ENCODE measurements around the gene AASDHPPT. TPM values are rescaled to one million over a fixed set of nuclear protein-coding genes. Genes with fewer than 3 reads are reported as not detected.

Gene AASDHPPT
- total and polyA plus RNA-seq, 8 donors: 3.5 to 60.1 (median 19.7) TPM

GRCh38 chr11:106092446-106092845 is 15.0 kb downstream of the AASDHPPT start:
- no peaks in the 10 kb centered on the region for H3K9me3 ChIP-seq
- TF ChIP-seq CTCF (IDR thresholded peaks at IDR 0.05): no peak
- no peak for TF ChIP-seq POLR2AphosphoS5 (IDR thresholded peaks at IDR 0.05)
- no peak for TF ChIP-seq POLR2A (IDR thresholded peaks at IDR 0.05)
- TF ChIP-seq EP300 (IDR thresholded peaks at IDR 0.05): no peak
- whole genome bisulfite sequencing, 5 donors: 88 to 98% (median 93%) methylated on average over 1 of the region's 1 CpG
- H3K36me3 ChIP-seq: peaks cover 35 to 70% (median 65%) of the 10 kb centered on the region in 4 donors
- H3K4me3 ChIP-seq: no peak overlapping the region
- no peak overlapping the region for H3K27ac ChIP-seq
- peaks cover 3 to 35% (median 19%) of the 10 kb centered on the region in 4 donors for H3K4me1 ChIP-seq
- no peak for DNase-seq
- intact Hi-C loops (cut with DNase I; ENCODE audit: low total_unique reads): no loop called here
- H3K27me3 ChIP-seq: no peaks in the 10 kb centered on the region

GRCh38 chr11:106098893-106099553 is 21.6 kb downstream of the AASDHPPT start:
- no peaks in the 10 kb centered on the region for H3K4me1 ChIP-seq
- intact Hi-C loops (cut with DNase I; ENCODE audit: low total_unique reads): no loop called here
- no peaks in the 10 kb centered on the region for H3K9me3 ChIP-seq
- WGBS, 5 donors: 76 to 89% (median 83%) methylated on average over 1 of the region's 1 CpG
- TF ChIP-seq POLR2AphosphoS5 (IDR thresholded peaks at IDR 0.05): no peak
- TF ChIP-seq CTCF (IDR thresholded peaks at IDR 0.05): no peak
- TF ChIP-seq EP300 (IDR thresholded peaks at IDR 0.05): no peak
- TF ChIP-seq POLR2A (IDR thresholded peaks at IDR 0.05): no peak
- peaks cover 29 to 50% (median 45%) of the 10 kb centered on the region in 4 donors for H3K36me3 ChIP-seq
- H3K27me3 ChIP-seq: no peaks in the 10 kb centered on the region
- no peak for DNase-seq
- H3K27ac ChIP-seq: no peak overlapping the region
- H3K4me3 ChIP-seq: no peak overlapping the region

- intact Hi-C loops (cut with DNase I; ENCODE audit: low total_unique reads): no loop called here
Observed at GRCh38 chr11:106101370-106101769, 23.9 kb downstream of the AASDHPPT start.

GRCh38 chr11:106101819-106102218 is 24.4 kb downstream of the AASDHPPT start:
- intact Hi-C loops (cut with DNase I; ENCODE audit: low total_unique reads): no loop called here
- Histone ChIP-seq H3K4me1 (no peaks in the 10 kb centered on the region), H3K9me3 (no peaks in the 10 kb centered on the region), H3K4me3 (no peak overlapping the region), H3K27ac (no peak overlapping the region), H3K27me3 (no peaks in the 10 kb centered on the region), H3K36me3 (peaks cover 11 to 22% (median 17%) of the 10 kb centered on the region in 4 donors)
- TF ChIP-seq POLR2AphosphoS5 (IDR thresholded peaks at IDR 0.05) (no peak), EP300 (IDR thresholded peaks at IDR 0.05) (no peak), CTCF (IDR thresholded peaks at IDR 0.05) (no peak)
- DNase-seq: no peak
- WGBS, 5 donors: 82 to 94% (median 92%) methylated on average over 1 of the region's 1 CpG

More at GRCh38 chr11:106101370-106101769, 23.9 kb downstream of the AASDHPPT start:
- DNase-seq: no peak
- Histone ChIP-seq H3K27ac (no peak overlapping the region), H3K4me3 (no peak overlapping the region), H3K36me3 (peaks cover 15 to 27% (median 22%) of the 10 kb centered on the region in 4 donors), H3K4me1 (no peaks in the 10 kb centered on the region), H3K9me3 (no peaks in the 10 kb centered on the region), H3K27me3 (no peaks in the 10 kb centered on the region)
- 51 to 70% (median 63%) methylated on average over 3 of the region's 3 CpGs for WGBS, 5 donors
- no peak for TF ChIP-seq POLR2AphosphoS5 (IDR thresholded peaks at IDR 0.05)
- no peak for TF ChIP-seq POLR2A (IDR thresholded peaks at IDR 0.05)
- no peak for TF ChIP-seq EP300 (IDR thresholded peaks at IDR 0.05)
- TF ChIP-seq CTCF (IDR thresholded peaks at IDR 0.05): no peak

Data from stomach (tissue), 9 donors.